ENCODE data around the gene TGFBRAP1. TPM values are rescaled to one million over a fixed set of nuclear protein-coding genes. Genes with fewer than 3 reads are reported as not detected.

The TGFBRAP1 gene
- total and polyA plus RNA-seq, 9 of the 15 experiments (the other 6 are each of a cell fraction or from before 2014, with no cell fraction given) = 3.7 to 18.0 (median 11.0) TPM

- TF ChIP-seq, protein P1, sequence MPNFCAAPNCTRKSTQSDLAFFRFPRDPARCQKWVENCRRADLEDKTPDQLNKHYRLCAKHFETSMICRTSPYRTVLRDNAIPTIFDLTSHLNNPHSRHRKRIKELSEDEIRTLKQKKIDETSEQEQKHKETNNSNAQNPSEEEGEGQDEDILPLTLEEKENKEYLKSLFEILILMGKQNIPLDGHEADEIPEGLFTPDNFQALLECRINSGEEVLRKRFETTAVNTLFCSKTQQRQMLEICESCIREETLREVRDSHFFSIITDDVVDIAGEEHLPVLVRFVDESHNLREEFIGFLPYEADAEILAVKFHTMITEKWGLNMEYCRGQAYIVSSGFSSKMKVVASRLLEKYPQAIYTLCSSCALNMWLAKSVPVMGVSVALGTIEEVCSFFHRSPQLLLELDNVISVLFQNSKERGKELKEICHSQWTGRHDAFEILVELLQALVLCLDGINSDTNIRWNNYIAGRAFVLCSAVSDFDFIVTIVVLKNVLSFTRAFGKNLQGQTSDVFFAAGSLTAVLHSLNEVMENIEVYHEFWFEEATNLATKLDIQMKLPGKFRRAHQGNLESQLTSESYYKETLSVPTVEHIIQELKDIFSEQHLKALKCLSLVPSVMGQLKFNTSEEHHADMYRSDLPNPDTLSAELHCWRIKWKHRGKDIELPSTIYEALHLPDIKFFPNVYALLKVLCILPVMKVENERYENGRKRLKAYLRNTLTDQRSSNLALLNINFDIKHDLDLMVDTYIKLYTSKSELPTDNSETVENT (CRISPR knock-in tag; IDR thresholded peaks at IDR 0.05) = no peak
- TF ChIP-seq CTCF (IDR thresholded peaks at IDR 0.05 in 2 of 3, conservative IDR thresholded peaks at IDR 0.05 in 1 of 3; ENCODE audit: insufficient read depth in 2 of 3, low read depth in 1 of 3, low read length in 3 of 3) = peak; percentile 65 to 73 (median 73)
- peak; percentile 36 to 59 for TF ChIP-seq RAD21 (CRISPR knock-in tag; conservative IDR thresholded peaks at IDR 0.05 in 1 of 2, IDR thresholded peaks at IDR 0.05 in 1 of 2)
- no peak for TF ChIP-seq ZNF41 (CRISPR knock-in tag; conservative IDR thresholded peaks at IDR 0.05)
- no peak for TF ChIP-seq KLF10 (CRISPR knock-in tag; IDR thresholded peaks at IDR 0.05)
- TF ChIP-seq ZNF655 (CRISPR knock-in tag; IDR thresholded peaks at IDR 0.05) = no peak
- no peak for TF ChIP-seq HOXB6 (CRISPR knock-in tag; IDR thresholded peaks at IDR 0.05; ENCODE audit: borderline replicate concordance)
- no peak for TF ChIP-seq EWSR1 (IDR thresholded peaks at IDR 0.05; ENCODE audit: borderline replicate concordance, low read depth, partially characterized antibody)
- no peak for TF ChIP-seq ZKSCAN8 (CRISPR knock-in tag; IDR thresholded peaks at IDR 0.05)
- no peak for TF ChIP-seq CBX1 (IDR thresholded peaks at IDR 0.05; ENCODE audit: low read depth)
- TF ChIP-seq ZNF3 (CRISPR knock-in tag; IDR thresholded peaks at IDR 0.05) = no peak
- no peak for TF ChIP-seq GABPB2 (CRISPR knock-in tag; conservative IDR thresholded peaks at IDR 0.05)
- no peak for TF ChIP-seq CREM (IDR thresholded peaks at IDR 0.05; ENCODE audit: low read depth)
- no peak for TF ChIP-seq ZBTB2 (IDR thresholded peaks at IDR 0.05)
These were observed 34.6 kb downstream of the TGFBRAP1 start (continued) for GRCh38 chr2:105294844-105295481.
